ENCODE measurements around the gene PIGQ.

- TF ChIP-seq CTCF (IDR thresholded peaks at IDR 0.05; ENCODE audit: control extremely low read depth in 1 of 3, insufficient read depth in 1 of 3, low read depth in 1 of 3, low read length in 3 of 3) (no peak), RAD21 (IDR thresholded peaks at IDR 0.05 in 1 of 2, conservative IDR thresholded peaks at IDR 0.05 in 1 of 2; ENCODE audit: low read depth in 2 of 2, low read length in 2 of 2) (no peak), TCF12 (IDR thresholded peaks at IDR 0.05; ENCODE audit: low read depth, low read length) (no peak), CBX8 (IDR thresholded peaks at IDR 0.05; ENCODE audit: borderline replicate concordance, low read depth, low read length) (no peak), EZH2 (IDR thresholded peaks at IDR 0.05; ENCODE audit: low read depth, low read length, severe bottlenecking) (no peak), SRF (IDR thresholded peaks at IDR 0.05; ENCODE audit: low read depth, low read length) (no peak), MAX (IDR thresholded peaks at IDR 0.05) (no peak), CEBPB (IDR thresholded peaks at IDR 0.05; ENCODE audit: low read depth, low read length) (no peak), TEAD4 (IDR thresholded peaks at IDR 0.05; ENCODE audit: low read depth, low read length) (no peak), RNF2 (IDR thresholded peaks at IDR 0.05; ENCODE audit: borderline replicate concordance, low read depth, low read length, missing control alignments, poor library complexity, severe bottlenecking) (no peak)
Observed at GRCh38 chr16:576197-576822, 6.5 kb downstream of the PIGQ start.

Measured in H1 (cell line).